GM21423 (cell line): ENCODE data around the gene UTF1.

Source experiments
- ATAC-seq: cut with Tn5 transposase; IDR thresholded peaks from one replicate; pipeline ENCODE4 v1.9.1; 2021; ENCODE audit warnings: mild to moderate bottlenecking, moderate library complexity; ENCODE audit not compliant: unreplicated experiment

UTF1 gene

GRCh38 chr10:133196221-133196915 is 33.6 kb upstream of the UTF1 start:
- no peak for ATAC-seq

DNA sequence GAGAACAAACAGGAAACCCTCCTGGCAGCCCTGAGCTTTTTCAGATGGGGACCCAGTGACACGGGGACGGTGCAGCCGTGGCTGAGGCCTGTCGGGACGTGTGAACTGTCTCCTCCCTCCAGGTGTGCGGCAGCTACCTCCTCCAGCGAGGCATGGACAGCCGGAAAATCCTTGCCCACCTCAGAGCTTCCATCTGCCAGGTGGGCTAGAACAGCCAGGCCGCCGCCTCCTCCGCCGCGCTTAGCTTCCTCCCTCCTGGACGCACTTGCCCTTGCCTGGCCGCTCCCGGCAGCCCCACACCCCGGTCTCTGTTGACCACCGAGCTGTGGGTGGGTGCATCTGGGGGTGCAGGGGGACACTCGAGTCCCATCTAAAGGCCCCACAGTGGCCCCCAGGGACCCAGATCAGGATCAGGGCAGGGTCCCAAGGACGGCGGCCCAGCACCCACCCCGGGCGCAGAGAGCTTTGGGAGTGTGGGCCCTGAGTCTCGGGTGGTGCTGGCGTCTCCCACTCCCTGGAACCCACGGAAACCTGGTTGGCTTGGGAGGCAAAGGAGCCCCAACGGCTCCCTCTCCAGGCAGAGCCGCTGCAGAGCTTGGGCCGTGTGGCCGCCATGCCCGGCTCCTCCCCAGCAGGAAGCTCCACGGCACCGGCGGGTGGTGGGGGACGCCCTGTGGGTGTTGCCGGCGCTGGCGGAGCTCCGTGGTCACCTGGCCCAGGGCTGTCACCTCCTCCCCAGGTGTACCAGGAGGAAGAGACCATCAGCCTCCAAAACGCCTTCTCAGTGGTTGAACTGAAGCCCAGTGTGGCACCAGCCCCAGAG is 32.9 kb upstream of the UTF1 start:
- no peak for ATAC-seq

DNA sequence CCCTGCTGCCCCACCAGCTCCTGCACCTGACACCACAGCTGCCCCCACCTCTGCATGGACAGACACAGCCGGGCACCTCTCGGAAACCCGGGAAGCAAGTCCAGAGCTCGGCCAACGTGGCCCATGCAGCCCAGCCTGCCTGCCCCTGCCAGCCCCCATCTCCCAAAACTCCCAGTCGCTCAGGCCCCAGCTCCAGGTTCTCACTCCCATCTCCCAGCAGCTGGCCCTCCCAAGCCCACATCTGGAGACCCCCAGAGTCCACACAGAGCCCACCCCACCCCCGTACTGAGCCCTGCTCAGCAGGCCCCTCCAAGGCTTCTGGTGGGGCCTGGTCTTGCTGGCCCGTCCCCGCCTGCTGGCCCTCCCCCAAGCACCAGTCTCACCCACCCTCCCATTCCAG is 32.2 kb upstream of the UTF1 start:
- ATAC-seq = no peak

DNA sequence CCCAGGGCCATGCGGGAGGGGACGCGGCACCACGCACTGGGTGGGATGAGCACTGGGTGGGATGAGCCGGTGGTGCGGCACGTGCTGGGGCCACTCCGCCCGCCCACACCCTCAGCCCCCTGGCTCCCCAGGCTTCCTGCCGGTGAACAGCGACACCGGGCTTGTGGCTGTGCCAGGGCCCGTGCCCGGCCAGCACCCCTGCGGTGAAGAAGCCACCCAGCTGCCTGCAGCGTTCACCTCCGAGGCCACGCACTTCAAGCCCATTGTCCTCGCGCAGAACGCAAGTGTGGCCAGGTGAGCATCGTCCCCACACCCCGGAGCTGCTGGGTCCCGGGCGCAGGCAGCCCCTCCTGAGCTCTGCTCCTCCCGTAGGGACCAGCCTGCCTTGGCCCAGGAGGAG is 31.8 kb upstream of the UTF1 start:
- no peak for ATAC-seq

DNA sequence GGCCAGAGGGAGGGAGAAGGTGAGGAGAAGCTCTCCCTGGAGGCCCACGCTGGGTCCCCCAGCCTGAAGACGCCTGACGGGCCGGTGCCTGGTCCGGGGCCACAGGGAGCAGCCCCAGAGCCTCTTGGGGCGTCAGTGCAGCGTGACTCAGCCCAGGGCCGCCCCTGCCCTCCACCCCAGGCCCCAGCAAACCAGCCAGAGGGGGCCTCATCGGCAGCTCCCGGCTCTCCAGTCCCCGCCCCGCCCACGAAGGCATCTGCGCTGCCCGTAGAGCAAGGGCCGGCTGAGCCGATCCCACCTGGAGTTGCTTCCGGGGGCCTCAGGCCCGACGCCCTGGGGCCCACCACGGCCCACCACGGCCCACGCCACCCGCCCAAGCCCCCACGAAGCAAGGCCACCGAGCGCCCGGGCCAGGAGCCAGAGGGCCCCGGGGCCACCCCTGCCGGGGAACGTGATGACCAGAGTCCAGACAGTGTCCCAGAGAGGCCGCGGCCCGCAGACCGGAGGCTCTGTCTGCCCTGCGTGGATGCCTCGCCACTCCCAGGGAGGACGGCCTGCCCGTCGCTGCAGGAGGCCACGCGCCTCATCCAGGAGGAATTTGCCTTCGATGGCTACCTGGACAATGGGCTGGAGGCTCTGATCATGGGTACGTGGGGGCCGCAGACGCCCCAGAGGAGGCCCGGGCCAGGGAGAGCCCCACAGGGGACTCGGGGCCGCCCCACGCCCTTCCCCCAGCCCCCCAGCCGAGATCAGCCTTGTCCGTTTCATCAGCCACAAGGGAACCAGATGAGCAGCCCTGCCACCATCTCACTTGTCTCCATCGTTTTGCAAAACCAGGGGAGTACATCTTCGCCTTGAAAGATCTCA is 31.2 kb upstream of the UTF1 start:
- ATAC-seq = no peak

DNA sequence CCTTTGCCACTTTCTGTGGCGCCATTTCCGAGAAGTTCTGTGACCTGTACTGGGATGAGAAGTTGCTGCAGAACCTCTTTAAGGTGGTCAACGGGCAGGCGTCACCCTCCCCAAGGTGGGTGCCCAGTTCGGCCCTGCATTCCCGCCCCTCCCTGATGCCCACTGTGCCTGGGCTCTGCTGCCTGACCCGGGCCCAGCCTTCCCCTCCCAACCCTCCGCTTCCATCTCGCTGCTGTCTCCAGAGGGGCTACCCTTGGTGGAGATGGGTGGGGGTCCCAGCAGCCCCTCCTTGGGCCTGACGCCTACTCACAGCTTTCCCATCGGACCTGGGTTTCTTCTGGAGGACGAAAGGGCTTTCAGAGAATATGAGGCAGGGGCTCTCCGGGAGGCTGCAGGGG is 30.5 kb upstream of the UTF1 start:
- no peak for ATAC-seq

DNA sequence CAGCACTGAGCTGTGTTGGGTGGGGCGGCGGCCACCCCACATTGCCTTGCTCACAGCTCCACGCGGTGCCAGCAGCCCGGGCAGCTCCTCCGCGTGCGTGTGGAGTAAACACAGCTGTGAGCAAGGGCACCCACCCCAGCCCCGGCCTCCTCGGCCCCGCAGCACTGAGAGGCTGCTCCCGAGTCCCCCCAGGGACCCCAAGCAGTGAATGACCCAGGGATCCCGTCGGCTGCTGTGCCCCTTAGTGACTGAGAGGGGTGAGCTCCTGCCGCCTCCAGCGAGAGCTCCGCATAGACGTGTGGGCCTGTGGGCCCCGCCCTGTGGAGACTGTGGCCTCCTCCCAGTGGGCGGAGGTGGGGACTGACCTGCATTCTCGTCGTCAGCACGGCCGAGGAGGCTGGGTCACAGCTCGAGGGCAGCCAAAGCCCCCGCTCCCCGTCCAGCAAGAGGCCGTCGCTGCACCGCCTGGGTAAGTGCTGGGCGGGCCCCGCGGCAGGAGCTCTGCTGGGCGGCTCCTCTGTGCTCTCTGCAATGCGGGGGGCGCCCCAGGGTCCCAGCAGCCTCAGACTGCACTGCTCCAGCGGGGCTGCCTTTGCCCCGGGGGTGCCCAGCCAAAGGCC is 29.9 kb upstream of the UTF1 start:
- no peak for ATAC-seq

- ATAC-seq = no peak
Observed at GRCh38 chr10:133200621-133201031, 29.4 kb upstream of the UTF1 start.

DNA sequence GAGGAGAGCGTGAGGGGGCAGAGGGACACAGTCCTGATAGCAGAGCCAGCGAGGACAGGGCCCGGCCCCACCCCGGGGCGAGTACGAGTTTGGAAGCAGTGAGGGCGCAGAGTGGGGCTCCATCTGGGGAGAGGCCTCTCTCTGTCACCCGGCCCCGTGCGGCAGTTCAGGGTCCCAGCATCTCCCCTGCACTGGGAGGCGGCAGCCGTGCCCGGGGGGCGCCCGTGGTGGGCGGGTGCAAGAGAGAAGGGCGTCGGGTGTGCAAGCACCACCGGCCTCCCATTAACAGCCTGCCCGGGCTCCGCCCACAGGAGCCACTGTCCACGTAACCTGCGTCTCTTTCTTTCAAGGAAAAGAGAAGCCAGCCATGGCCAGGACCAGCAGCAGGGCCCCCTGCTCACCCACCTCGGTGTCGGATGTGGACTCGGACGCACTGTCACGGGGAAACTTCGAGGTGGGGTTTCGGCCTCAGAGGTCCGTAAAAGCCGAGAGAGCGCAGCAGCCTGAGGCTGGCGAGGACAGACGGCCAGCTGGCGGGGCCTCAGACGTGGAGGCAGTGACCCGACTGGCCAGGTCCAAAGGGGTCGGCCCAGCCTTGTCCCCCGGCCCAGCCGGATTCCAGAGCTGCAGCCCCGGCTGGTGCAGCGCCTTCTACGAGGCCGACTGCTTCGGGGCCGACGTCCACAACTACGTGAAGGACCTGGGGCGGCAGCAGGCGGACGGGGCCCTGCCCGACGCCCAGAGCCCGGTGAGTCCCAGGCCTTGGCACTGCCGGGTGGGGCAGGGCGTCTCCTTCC is 28.7 kb upstream of the UTF1 start:
- ATAC-seq = no peak

GRCh38 chr10:133201948-133202725 is 27.9 kb upstream of the UTF1 start:
- no peak for ATAC-seq

GRCh38 chr10:133202778-133203651 is 27.0 kb upstream of the UTF1 start:
- no peak for ATAC-seq

DNA sequence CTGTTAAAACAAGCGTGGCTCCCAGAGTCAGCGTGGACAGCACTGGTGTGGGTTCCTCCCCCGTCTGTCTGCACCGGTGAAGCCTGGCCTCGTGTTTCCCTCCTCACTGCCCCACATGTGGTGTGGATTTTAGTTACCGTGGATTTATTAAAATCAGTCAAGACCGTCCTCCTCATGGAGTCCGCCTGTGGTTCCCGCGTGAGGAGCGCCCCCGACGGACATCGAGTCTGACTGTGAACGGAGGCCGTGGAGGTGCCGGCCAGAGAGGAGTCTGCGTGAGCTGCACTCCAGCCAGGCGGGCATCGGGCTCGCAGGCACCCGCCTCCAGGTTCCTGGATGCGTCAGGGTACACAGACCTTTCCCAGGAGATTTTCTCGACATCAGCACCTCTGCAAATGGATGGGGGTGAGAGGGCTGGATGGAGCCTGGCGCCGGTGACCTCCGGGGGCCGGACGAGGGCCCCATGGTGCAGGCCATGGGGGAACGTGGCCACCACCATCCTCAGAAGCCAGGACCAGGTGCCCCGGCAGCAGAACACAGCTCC is 26.3 kb upstream of the UTF1 start:
- no peak for ATAC-seq

DNA sequence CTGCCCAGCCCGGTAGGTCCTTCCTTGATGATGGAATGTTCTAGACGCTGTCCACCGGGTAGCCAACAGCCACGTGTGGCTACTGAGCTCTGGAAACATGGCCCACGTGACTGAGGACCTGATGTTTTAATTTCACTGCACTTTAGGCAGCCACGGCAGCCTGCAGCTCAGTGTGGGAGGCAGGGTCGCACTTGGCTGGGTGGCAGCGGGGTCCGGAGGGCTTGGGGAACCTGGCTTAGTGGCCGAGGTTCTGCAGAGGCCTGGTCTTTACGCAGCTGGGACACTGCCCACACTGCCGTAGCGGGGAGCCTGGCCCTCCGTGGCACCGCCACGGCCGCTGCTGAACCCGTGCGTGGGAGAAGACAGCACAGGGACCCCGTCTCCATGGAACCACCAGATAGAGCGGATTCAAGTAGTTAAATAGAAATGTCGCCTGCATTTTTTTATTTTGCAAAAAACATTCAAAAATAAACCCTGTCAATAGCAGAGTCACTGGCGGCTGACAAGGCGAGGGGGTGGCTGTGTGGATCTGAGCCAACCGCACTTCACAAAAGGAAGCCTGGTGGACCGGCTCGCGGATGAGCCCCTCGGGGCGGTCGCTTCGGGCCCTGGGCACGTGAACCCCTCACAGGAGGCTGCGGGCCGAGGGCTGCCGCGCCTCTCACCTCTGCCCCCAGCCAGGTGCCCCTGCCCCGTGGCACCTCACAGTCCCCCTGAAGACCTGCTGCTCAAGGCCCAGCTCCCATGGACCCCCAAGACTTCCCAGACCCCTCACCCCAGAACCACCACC is 25.6 kb upstream of the UTF1 start:
- no peak for ATAC-seq

DNA sequence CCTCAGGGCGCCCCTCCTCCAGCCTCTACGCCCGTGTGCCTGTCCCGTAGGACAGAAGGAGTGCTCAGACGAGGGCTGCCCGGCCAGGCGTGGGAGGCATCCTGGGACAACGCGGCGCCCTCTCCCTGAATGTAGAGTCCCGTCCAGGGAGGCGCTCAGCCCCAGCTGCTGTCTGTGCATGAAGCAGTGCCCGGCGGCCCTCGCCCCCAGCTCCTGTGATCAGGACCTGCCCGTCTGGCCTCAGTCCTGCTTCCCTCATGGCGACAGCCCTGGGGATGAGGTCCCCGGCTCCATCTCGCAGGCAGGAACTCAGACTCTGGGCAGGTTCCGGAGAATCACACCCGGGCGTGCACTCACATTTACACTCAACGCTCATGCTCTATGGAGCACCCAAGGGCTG is 24.9 kb upstream of the UTF1 start:
- no peak for ATAC-seq

- ATAC-seq = no peak
Observed at GRCh38 chr10:133206356-133207040, 23.5 kb upstream of the UTF1 start.

DNA sequence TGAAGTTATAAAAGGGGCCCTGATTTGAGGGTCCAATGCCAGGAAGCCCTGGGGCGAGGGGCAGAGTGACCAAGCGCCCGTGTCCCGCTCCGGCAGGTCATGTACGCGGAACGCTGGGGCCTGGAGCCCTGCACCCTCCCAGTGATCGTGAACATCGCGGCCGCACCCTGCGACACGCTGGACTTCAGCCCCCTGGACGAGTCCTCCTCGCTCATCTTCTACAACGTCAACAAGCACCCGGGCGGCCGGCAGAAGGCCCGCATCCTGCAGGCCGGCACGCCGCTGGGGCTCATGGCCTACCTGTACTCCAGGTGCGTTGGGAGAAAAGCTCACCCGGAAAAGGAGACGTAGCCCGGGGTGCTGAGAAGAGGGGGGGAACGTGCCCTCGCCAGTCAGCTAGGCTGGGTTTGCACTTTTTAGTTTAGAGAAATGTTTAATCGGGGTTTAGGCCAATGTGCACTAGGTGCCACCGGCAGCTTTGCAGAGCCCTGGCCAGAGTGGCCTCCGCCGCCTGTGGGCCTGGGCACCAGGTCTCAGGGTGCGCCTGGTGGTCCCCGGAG is 22.9 kb upstream of the UTF1 start:
- no peak for ATAC-seq

DNA sequence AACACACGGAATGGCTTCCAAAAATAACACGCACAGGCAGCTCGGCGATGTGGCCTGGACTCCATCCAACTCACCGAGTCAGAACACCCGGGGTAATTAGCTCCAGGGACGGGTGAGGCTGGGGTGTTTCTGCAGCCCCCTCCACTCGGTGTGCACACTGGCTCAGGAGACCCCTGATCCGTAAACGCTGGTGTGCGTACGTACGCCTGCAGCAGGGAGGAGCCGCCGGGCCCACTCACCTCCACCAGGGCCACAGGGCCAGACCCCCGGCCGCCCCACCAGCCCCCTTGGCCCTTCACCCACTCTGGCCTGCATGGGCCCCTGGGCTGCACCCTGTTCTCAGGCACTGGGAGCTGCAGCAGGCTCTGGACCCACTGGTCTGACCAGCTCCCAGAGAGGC is 22.4 kb upstream of the UTF1 start:
- ATAC-seq = no peak
